ENCODE data around the gene NCAPH2.

DNA sequence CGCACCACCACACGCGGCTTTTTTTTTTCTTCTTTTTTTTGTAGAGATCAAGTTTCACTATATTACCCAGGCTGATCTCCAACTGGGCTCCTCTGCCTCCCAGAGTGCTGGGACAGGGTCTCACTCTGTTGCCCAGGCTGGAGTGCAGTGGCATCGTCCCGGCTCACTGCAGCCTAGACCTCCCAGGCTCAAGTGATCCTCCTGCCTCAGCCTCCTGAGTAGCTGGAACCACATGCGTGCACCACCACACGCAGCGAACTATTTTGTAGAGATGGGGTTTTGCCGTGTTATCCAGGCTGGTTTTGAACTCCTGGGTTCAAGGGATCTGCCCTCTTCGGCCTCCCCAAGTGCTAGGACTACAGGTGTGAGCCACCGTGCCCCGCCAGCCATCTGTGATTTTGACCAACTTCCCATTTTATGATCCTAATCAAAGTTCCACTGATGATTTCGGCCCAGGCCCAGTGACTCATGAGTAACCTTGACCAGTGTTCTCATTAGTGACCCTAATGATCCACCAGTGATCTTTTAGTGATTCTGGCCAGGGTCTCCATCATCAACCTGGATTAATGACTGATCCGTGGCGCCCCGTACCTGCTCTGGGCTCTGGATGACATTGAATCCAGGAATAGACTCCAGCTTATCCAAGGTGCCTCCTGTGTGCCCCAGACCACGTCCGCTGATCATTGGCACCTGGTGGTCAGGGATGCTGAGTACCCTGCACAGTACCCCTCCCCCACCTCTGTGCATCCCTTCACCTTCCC lies 20.1 kb downstream of the NCAPH2 start:
- TF ChIP-seq POLR2AphosphoS5 (IDR thresholded peaks at IDR 0.05) (no peak), POLR2A (IDR thresholded peaks at IDR 0.05) (no peak)

All from gastroesophageal sphincter (tissue), 2 donors.